OCI-LY3 (cell line): ENCODE results near the gene THEM4.

Source experiments
- H2AFZ ChIP-seq: fragments of 200-600, 300-600 bp; shearing (Covaris generic); 2 replicates; pipeline ENCODE4 v1.6.0; 2014; ENCODE audit warnings: antibody characterized with exemption, low read depth, low read length
- H3K27ac ChIP-seq: fragments of 200-600, 300-600 bp; sonication (generic); 2 replicates; pipeline ENCODE4 v1.5.1; 2014; ENCODE audit warnings: mild to moderate bottlenecking, low read length, moderate library complexity, mixed read lengths
- H3K27me3 ChIP-seq: fragments of 200-600, 300-600 bp; sonication (generic); 2 replicates; pipeline ENCODE4 v1.6.1; 2014; ENCODE audit warnings: low read depth, low read length, mixed read lengths
- H3K36me3 ChIP-seq: fragments of 200-600, 300-600 bp; sonication (generic); replicated peaks from 2 replicates; pipeline ENCODE3; 2014; ENCODE audit warnings: low read depth, low read length, mixed read lengths
- H3K4me1 ChIP-seq: fragments of 300-600, 200-600 bp; sonication (generic); 2 replicates; pipeline ENCODE4 v1.6.1; 2014; ENCODE audit warnings: low read length, mixed read lengths
- H3K4me2 ChIP-seq: fragments of 200-600, 300-600 bp; sonication (generic); 2 replicates; pipeline ENCODE4 v1.6.1; 2014; ENCODE audit warnings: low read length, mixed read lengths
- H3K4me3 ChIP-seq: fragments of 300-600, 200-600 bp; sonication (generic); 2 replicates; pipeline ENCODE4 v1.5.1; 2014; ENCODE audit warnings: antibody characterized with exemption, mild to moderate bottlenecking, low read length, moderate library complexity
- H3K79me2 ChIP-seq: fragments of 300-600, 200-600 bp; shearing (Covaris generic); 2 replicates; pipeline ENCODE4 v1.6.1; 2014; ENCODE audit warnings: mild to moderate bottlenecking, low read length, mixed read lengths
- H3K9ac ChIP-seq: fragments of 300-600, 200-600 bp; shearing (Covaris generic); 2 replicates; pipeline ENCODE4 v1.6.0; 2014; ENCODE audit warnings: mild to moderate bottlenecking, low read length, moderate library complexity
- H3K9me3 ChIP-seq: fragments of 200-600, 300-600 bp; shearing (Covaris generic); 2 replicates; pipeline ENCODE4 v1.6.1; 2014; ENCODE audit warnings: low read length, mixed read lengths; ENCODE audit not compliant: insufficient read depth
- H4K20me1 ChIP-seq: fragments of 200-600, 300-600 bp; sonication (generic); 2 replicates; pipeline ENCODE4 v1.6.1; 2016; ENCODE audit warnings: low read length, mixed read lengths; ENCODE audit not compliant: insufficient read depth
- CTCF ChIP-seq: fragments of 200-600, 300-600 bp; sonication (generic); IDR thresholded peaks from 2 replicates; pipeline ENCODE4 v1.5.1; 2014; ENCODE audit warnings: antibody characterized with exemption, low read length, low read depth
- EZH2phosphoT487 ChIP-seq: fragments of 200-600 bp; shearing (Covaris generic); IDR thresholded peaks from 2 replicates; pipeline ENCODE4 v1.6.1; 2018; ENCODE audit warnings: antibody characterized with exemption, mixed run types, low read depth

THEM4 gene

DNA sequence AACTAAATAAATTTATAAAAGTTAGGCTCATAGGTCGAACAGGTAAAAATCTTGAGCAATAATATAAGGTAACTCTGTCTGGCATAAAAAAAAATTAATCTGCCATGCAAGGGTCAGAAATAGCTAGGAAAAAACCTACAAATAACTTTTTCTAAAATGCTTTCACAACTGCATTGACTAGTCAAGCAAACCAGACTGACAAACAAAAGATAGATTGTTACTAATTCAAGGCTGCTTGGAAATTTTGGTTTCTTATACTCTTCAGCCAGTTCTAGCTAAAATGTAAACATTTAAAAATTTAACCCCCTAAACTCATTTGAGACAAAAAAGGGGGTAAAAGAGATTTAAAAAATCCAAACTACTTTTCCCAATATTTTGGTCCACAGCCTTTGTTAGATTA lies 43.5 kb upstream of the THEM4 start:
- Histone ChIP-seq H3K4me3 (no peak overlapping the region), H3K9me3 (no peaks in the 10 kb centered on the region), H2AFZ (no peak overlapping the region), H3K27ac (no peak overlapping the region), H3K4me2 (no peak overlapping the region), H3K27me3 (no peaks in the 10 kb centered on the region), H3K4me1 (no peaks in the 10 kb centered on the region; the same call in 1 of the 2 replicates), H3K9ac (no peak overlapping the region), H3K79me2 (no peaks in the 10 kb centered on the region), H4K20me1 (no peaks in the 10 kb centered on the region), H3K36me3 (no peaks in the 10 kb centered on the region)
- TF ChIP-seq EZH2phosphoT487, result no peak
- no peak for TF ChIP-seq CTCF

DNA sequence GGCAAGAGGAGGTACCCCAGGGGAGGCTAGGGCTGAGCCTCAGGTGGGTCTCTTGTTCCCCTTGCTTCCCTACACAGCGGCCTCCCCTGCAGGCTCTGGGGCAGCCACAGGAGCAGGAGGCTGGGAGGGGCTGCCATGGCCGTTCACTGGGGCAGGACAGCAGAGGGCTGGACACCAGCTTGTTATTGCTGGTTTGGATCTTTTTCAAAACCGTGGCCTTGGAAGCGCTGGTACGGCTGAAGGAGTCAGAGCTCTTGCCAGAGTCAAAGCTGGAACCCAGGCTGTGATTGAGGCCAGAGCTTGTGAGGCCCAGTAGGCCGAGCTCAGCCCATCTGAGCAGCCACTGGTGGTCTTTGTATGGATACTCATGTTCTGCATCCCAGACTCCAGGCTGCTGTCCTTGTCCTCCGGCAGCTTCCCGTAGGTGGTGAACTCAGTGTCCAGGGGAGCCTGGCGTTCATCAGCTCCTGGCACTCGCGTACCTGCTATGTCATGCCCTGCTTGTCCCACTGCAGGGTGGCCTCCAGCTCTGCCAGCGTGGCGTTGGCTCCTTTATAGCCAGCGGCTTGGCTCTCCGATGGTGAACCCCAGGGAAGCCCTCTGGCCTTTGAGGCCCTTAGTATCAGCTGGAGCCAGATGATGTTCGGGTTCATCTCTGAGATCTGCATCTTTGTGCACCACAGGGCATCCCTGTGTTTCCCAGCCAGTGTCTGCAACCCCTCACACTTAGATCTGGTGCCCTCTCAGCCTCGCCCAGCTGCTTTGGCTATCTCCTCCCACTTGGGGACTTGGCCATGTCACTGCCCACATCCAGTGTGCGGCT lies 40.3 kb upstream of the THEM4 start:
- Histone ChIP-seq H3K4me3 (no peak overlapping the region), H3K9ac (no peak overlapping the region), H4K20me1 (no peaks in the 10 kb centered on the region), H3K36me3 (no peaks in the 10 kb centered on the region), H2AFZ (no peak overlapping the region), H3K4me1 (peaks cover 10% of the 10 kb centered on the region), H3K27me3 (no peaks in the 10 kb centered on the region), H3K27ac (no peak overlapping the region), H3K9me3 (no peaks in the 10 kb centered on the region), H3K4me2 (no peak overlapping the region), H3K79me2 (no peaks in the 10 kb centered on the region)
- TF ChIP-seq CTCF (no peak), EZH2phosphoT487 (no peak)

GRCh38 chr1:151948506-151948905 lies 39.2 kb upstream of the THEM4 start:
- Histone ChIP-seq H3K27me3 (no peaks in the 10 kb centered on the region), H2AFZ (no peak overlapping the region), H3K27ac (no peak overlapping the region), H3K79me2 (no peaks in the 10 kb centered on the region), H3K9ac (no peak overlapping the region), H3K4me3 (no peak overlapping the region), H3K36me3 (no peaks in the 10 kb centered on the region), H3K4me1 (peaks cover 10% of the 10 kb centered on the region), H3K9me3 (no peaks in the 10 kb centered on the region), H3K4me2 (no peak overlapping the region), H4K20me1 (no peaks in the 10 kb centered on the region)
- TF ChIP-seq CTCF, result no peak
- TF ChIP-seq EZH2phosphoT487, result no peak

DNA sequence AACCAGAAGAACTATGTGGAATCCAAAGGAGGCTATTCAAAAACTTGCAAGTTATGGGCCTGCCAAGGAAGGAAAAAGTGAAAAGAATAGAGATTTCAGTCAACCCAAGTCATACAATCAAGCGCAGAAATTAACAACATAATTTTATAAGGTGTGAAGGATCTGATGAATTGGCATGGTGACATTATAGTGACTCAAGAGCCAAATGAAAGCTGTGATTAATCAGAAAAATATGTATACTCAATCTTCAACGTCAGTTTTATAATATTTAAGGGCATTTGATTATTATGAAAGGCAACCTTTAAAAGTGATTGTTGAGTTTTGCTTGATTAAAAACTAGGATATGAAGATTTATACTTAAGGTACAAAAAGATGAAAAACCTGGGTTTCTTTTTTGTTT lies 37.8 kb upstream of the THEM4 start:
- H3K4me3 ChIP-seq, result no peak overlapping the region
- H3K4me1 ChIP-seq, result peaks cover 10% of the 10 kb centered on the region
- H2AFZ ChIP-seq, result no peak overlapping the region
- H3K9me3 ChIP-seq, result no peaks in the 10 kb centered on the region
- TF ChIP-seq EZH2phosphoT487 (no peak), CTCF (no peak)
- H3K36me3 ChIP-seq, result no peaks in the 10 kb centered on the region
- H4K20me1 ChIP-seq, result no peaks in the 10 kb centered on the region
- H3K79me2 ChIP-seq, result no peaks in the 10 kb centered on the region
- no peak overlapping the region for H3K9ac ChIP-seq
- H3K27ac ChIP-seq, result no peak overlapping the region
- H3K27me3 ChIP-seq, result no peaks in the 10 kb centered on the region
- no peak overlapping the region for H3K4me2 ChIP-seq
